ENCODE data around the gene TPSD1.
A peak's percentile ranks its signal among the peaks of the same experiment; 100 is the strongest.
"Not testable (repeated sequence)": the region's sequence is repeated elsewhere in the genome, so short reads cannot be mapped to it uniquely, and the experiment has no call there.

TPSD1 gene

DNA sequence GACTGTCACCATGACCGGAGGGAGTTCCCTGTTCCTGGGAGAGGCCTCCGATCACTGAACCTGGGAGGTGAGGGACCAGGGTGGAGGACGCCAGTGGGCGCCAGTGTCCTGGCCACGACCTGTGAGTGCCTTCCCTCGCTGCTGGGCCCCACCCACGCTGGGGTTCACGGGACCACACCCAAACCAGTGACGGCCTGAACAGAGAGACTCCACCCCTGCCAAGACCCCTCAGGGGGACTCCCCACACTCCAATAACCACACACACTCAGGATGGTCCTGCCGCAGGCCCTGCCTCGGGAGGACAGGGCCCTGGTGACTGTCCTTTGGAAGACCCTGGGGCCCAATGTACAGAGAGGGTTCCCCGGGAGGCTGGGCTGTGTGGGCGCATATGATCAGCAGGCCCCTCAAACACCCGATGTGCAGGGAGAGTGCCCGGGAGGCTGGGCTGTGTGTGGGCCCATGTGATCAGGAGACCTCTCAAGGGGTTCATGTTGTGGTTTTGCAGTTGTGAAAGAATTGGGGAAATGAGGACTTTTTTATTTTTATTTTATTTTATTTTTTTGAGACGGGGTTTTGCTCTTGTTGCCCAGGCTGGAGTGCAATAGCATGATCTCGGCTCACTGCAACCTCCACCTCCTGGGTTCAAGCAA lies 26.6 kb downstream of the TPSD1 start:
- no peak for DNase-seq (ENCODE audit: low spot score)

DNA sequence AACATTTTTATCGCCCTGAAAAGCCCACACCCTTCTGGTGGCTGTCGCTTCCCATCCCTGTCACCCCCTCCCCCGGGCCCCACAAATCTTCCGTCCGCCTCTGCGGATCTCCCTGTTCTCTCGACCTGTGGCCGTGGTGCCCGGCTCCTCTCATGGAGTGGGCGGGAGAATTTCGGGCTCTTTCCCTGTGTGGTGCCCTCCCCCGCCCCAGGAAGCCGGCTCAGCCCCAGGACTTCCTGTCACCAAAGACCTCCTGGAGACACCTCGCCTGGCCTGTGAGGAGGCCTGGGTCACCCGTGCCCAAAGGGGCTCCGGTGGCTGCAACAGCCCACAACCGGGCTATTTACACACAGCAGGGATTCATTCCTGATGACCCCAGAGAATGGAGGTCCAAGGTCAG lies 27.4 kb downstream of the TPSD1 start:
- no peak for DNase-seq (ENCODE audit: low spot score)

DNA sequence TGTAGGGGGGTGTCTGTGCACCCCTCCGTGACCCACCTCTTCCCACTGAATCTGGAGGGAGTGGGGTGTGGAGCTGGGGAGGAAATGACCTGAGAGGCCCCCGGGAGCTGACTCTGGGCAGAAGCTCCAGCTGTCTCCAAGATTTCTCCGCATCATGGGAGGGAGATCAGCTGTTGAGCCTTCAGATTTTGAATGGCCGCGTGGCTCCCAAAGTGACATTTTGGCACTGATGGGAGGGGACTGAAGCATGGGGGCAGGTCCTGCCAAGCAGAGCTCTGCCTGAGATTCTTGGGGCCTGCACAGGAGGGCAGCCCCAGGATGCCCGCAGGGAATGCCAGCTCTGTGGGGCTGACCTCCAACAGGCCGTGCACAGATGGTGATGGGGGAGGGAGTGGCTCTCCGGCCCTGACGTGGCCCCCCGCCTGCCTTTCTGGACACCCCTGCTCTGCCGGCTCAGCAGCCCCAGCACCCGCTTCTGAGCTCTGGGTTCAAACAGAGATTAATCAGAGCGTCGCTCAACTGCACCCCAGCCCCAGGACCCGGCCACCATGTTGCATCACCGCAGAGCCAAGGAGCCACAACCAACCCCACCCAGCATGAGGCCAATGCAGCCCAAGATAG lies 28.2 kb downstream of the TPSD1 start:
- no peak for DNase-seq (ENCODE audit: low spot score)

DNA sequence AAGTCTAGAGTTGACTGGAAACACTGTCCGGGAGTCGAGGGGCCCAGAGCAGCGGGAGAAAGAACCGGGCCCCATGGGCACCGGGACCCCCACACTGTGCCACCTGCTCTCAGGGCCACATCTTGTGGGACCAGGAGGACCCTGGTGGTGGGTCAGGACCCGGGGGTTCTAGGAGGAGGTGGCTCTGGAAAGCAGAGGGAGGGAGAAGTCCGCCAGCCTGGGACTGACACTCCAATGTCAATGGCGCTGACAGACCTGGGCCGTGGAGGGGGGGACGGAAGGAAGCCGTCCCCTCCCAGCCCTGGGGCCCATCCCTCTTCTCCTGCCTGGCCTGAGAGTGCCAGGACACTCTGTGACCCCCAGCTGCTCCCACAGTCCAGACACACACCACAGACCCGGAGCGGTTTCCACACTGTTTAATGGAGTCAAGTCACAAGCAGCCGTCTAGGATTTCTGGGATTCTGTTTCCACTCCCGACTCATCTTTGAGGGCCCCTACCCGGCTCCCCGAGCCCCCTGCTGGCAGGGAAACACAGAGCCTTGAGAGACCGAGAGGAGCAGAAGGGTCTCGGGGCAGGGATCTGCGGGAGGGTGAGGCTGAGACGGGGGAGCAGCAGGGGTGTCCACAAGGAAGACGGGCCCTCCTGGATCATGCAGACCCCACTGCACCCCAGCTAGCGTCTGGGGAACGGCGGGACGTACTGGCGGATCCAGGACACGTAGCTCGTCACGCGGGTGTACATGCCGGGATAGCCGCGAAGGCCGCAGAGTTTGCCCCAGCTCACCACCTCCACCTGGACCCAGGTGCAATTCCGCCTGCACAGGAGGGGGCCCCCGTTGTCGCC lies 30.0 kb downstream of the TPSD1 start:
- DNase-seq (ENCODE audit: low spot score): no peak

DNA sequence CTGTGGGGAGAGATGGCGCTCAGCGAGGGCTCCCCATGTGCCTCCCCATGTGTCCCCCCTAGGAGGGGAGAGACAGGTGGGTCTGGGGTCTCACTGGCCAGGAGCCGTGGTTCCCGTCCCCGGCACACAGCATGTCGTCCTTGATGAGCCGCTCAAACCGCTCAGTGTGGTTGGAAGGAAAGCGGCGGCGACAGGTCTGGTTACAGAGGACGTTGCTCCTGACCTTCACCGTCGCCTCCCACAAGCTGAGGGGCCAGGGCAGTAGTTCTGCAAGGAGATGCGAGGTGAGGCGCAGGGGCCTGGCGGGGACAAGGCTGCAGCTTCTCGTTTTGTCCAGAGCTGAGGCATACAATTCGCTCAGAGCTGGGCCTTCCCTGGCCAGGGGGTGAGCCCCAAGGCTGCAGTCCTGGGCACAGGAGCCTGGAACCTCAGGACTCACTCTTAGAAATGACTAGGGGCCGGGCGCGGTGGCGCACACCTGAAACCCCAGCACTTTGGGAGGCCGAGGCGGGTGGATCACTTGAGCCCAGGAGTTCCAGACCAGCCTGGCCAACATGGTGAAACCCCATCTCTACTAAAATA lies 30.7 kb downstream of the TPSD1 start:
- DNase-seq (ENCODE audit: low spot score): no peak

DNA sequence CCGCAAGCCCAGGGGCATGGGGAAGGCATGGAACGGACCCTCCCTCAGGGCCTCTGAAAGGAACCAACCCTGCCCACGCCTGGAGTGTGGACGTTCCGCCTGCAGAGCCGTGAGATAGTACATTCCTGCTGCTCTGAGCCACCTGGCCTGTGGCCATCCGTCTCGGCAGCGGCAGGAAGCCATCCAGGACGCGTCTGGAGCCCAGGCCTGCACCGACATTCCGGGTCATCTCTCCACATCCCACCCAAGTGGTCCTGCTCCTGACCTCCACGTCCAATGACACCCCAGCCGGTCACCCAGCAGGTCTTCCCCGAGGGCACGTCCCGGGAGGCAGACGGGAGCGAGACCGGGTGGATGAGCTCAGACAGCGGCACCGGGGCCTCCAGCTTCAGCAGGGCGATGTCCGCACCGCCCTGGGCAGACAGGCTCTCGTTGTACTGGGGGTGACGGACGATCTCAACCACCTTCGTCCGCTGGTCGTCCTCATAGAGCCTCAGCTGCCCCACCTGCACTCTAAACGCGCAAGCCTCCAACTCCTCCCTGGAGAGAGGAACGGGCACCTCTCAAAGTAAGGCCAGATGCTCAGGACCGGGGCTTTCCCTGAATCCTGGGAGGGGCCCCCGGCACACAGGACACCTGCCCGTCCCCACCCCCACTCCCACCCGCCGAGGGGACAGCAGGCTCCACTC lies 32.3 kb downstream of the TPSD1 start:
- no peak for DNase-seq (ENCODE audit: low spot score)

DNA sequence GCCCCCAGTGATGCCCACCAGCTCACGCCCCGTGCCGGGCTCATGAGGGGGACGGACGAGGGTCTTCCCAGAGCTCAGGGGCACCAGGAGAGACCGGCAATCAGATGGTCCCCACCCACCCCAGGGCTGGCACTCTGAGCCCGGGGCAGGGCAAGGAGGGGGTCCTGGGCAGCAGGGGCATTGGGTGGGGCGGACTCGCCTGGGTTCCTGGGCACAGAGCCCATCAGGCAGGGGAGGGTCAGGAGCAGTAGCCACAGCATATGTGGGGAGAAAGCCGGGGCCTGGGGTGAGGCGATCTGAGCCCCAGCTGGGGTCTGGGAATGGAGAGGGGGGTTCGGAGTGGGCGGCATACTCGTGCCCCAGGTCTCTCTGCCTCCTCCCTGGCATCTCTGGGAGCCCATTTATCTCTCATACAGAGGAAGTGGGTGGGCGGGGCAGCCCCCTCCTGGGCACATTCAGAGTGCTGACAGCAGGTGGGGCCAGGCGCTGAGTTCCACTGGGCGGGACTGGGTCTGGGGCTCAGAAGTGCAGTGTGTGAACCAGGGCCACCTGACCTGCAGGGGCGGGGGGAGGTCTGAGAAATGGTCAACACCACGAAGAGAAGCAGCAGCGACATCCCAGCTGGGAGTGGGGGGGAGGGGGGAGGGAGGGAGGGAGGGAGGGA lies 33.1 kb downstream of the TPSD1 start:
- DNase-seq (ENCODE audit: low spot score): no peak

DNA sequence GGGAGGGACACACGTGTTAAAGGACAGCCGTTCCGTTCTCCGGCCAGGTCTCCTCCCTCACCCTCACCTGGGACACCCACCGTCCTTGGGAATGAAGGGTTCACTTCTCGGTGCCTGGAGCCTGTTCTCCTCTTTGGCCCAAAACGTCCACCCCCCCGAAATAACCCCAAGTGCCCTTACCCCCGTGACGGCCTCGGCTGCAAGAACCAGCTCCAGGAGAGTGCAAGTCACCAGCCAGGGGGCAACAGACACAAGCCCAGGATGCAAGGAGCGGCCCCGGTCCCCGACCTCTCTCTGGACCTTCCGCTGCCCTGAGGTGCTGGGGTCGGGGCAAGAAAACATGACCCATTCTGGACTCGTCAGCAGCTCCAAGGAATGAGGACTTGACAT lies 33.6 kb downstream of the TPSD1 start:
- no peak for DNase-seq (ENCODE audit: low spot score)

DNA sequence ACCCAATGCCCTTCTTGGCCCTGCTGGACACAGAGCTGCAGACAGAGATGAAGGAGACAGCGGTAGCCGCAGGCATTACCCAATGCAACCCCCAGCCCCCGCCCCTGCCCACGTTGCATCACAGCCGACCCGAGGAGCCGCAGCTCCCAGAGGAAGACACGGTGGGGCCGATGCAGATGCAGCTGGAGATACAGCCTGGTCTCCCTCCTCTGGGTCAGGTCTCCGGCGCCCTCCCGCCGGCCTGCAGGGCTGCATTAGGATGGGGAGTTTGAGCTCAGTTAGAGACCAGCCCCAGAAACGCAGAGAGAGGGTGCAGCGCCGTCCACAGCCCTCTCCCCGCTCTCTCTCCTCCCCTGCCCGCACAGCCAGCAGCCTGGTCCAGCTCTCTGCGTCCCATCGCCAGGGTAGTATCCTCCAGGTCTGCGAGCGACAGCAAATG lies 34.2 kb downstream of the TPSD1 start:
- no peak for DNase-seq (ENCODE audit: low spot score)

DNA sequence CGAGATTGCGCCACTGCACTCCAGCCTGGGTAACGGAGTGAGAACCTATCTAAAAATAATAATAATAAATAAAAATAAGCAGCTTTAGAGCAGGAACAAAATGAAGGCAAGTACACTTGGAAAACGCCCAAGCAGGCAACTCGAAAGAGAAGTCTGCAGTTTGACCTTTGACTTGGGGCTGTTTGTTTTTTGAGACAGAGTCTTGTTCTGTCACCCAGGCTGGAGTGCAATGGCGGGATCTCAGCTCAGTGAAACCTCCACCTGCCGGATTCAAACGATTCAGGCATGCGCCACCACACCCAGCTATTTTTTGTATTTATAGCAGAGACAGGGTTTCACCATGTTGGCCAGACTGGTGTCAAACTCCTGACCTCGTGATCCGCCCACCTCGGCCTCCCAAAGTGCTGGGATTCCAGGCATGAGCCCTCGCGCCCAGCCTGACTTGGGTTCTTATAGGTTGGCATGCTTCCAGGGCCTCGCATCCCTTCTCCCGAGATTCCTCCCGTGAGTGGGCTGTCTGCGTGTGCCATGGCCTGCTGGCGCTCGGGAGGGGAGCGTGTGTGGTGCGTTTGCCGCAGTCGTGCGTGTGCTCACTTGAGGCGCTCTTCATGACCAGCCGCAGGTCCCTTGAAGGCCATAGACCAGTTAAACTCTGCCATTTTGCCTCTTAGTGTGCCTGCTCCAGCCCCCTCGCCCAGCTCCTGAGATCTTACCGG lies 35.1 kb downstream of the TPSD1 start:
- DNase-seq (ENCODE audit: low spot score): no peak

DNA sequence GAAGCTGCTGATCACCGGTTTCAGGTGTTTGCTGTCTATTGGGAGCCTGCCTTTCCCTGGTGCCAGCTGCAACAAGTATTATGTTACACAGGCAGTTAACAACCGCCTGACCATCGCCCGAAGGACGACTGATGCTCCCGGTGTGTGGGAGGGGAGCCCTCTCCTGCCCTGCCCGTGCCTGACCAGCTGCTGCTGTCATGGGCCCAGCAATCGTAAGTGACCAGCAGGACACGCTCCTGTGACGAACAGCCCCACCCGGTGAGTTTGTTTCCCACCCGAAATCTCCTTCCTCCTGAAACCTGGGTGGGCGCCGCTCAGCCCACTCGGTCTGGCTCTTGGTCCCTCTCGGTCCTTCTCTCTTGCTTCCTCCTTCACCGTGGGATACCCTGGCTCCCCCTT lies 35.7 kb downstream of the TPSD1 start:
- no peak for DNase-seq (ENCODE audit: low spot score)

DNA sequence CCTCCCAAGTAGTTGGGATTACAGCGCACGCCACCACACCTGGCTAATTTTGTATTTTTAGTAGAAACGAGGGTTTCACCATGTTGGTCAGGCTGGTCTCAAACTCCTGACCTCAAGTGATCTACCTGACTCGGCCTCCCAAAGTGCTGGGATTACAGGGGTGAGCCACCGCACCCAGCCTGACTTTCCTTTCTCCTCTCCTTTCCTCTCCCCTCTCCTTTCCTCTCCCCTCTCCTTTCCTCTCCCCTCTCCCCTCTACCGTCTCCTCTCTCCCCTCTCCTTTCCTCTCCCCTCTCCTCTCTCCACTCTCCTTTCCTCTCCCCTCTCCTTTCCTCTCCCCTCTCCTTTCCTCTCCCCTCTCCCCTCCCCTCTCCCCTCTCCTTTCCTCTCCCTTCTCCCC lies 36.3 kb downstream of the TPSD1 start:
- DNase-seq (ENCODE audit: low spot score): not testable (repeated sequence)

DNA sequence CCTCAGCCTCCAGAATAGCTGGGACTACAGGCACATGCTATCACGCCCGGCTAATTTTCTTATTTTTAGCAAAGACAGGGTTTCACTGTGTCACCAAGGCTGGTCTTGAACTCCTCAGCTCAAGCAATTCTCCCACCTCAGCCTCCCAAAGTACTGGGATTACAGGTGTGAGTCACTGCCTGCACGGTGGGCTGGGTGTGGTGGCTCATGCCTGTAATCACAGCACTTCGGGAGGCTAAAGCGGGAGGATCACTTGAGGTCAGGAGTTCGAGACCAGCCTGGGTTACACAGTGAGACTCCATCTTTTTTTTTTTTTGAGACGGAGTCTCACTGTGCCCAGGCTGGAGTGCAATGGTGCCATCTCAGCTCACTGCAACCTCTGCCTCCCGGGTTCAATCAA lies 36.9 kb downstream of the TPSD1 start:
- peak; percentile 34 for DNase-seq (ENCODE audit: low spot score)

DNA sequence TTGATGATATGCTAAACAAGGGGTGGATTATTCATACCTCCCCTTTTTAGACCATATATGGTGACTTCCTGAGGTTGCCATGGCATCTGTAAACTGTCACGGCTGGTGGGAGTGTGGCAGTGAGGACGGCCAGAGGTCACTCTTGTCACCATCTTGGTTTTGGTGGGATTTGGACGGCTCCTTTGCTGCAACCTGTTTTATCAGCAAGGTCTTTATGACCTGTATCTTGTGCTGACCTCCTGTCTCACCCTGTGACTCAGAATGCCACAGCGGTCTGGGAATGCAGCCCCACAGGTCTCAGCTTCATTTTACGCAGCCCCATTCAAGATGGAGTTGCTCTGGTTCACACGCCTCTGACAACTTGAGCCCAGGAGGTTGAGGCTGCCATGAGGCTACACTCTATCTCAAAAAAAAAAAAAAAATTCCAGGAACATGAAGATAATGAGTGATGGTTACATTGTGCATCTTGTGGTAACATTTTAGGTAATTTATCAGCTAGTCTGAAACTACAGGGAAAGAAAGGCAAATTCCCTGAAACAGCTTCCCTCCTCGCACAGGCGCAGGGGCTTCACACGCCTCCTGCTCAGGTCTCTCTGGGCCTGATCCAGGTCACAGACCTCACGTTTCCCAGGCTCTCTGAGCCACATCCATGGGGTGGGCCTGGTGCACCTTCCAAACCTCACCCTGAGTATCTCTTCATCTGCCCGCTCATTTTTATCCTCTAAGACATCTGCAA lies 38.2 kb downstream of the TPSD1 start:
- no peak for DNase-seq (ENCODE audit: low spot score)

DNA sequence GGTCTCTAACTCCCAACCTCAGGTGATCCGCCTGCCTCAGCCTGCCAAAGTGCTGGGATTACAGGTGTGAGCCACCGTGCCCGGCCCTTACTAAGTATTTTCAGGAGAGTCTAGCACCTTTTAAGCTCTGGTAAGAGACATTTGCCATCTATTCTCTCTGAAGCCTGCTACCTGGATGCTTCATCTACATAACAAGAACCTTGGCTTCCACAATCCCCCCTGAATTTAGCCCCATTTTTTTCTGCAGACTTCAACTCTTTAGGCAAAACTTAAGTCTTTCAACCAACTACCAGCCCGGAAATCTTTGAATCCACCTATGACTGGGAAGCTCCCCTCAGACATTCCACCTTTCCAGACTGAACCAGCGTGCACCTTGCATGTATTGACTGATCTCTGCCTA lies 39.6 kb downstream of the TPSD1 start:
- no peak for DNase-seq (ENCODE audit: low spot score)

DNA sequence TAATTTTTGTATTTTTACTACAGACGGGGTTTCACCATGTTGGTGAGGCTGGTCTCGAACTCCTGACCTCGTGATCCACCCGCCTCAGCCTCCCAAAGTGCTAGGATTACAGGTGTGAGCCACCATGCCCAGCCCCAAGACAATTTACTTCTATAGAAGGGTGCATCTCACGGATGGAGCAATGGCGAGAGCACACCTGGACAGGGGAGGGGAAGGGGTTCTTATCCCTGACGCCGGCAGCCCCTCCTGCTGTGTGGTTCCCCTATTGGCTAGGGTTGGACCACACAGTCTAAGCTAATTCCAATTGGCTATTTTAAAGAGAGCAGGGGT lies 40.8 kb downstream of the TPSD1 start:
- not testable (repeated sequence) for DNase-seq (ENCODE audit: low spot score)

DNA sequence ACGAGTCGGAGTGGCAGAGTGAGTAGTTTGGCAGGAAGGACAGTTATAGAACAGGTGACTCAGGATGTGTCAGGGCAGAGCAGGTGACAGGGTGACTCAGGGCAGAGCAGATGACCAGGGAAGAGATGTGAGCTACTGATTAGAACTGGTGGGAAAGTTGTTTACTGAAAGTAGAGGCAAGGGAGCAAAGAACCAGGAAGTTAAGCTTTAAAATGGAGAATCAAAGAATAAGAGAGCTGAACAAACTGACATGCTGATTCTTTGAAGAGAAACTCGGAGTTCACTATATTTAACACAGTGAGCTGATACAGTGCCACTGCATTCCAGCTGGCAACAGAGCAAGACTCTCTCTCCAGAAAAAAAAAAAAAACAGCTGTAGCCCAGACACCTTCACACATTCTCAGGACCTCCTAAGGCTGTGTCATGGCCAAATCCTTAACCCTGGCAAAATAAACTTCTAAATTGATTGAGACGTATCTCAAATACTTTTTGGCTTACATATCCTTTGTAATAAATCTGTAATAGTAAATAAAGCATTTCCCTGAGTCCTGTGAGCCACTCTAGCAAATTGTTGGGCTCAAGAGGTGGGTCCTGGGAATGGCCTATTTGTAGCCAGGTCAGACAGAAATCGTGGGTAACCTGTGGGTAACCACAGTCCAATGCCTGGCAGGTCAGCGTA lies 41.3 kb downstream of the TPSD1 start:
- peak; percentile 100 for DNase-seq (ENCODE audit: low spot score)

DNA sequence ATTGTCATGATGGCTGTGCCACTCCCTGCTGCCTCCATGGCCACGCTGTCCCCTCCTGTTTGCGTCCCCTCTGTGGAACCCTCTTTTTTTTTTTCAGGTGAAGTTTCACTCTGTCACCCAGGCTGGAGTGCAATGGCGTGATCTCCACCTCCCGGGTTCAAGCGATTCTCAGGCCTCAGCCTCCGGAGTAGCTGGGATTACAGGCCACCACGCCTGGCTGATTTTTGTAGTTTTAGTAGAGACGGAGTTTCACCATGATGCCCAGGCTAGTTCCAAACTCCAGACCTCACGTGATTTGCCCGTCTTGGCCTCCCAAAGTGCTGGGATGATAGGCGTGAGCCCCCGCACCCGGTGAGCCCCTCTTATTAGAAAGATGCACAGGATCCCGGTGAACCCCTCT lies 42.5 kb downstream of the TPSD1 start:
- DNase-seq (ENCODE audit: low spot score): no peak

DNA sequence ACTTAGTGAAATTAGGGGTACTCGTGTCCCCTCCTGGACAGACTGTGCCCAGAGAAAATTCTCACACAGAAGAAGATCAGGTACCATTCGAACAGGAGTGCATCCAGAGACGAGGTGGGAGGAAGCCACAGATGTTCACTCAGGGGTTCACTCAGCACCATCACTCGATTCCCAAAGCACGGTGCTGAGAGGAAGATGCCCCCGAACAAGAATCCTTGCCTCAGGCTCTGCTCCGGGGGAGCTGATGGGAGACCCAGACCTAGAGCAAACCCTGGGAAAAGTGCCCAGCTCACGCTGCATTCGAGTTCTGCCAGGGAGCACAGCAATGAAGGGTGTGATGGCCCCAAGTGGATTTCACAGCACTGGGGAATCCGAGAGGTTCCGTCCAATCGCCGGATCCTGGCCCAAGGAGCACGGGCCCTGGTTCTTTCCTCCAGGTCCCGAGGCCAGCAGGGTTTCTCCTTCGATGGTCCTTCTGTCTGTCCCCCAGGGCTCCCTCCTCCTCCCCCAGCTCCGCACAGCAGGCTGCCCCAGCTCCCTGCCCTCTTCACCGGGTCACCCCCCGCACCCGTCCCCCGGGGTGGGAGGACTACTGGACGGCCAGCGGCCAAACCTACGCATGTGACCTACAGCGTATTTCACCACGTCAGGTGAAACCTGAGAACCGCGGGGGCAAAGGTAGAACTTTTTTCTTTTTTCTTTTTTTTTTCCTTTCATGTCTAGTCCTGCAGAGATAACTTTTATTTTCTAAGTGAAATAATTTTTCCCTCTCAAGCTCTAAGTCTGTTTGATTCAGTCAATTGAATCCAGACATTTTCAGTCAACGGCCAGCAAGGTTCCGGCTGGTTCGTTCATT lies 43.4 kb downstream of the TPSD1 start:
- DNase-seq (ENCODE audit: low spot score): no peak

Measured in RKO (cell line).